Liver (tissue), 9 donors: ENCODE results near the gene KANK4. TPM values are rescaled to one million over a fixed set of nuclear protein-coding genes. Genes with fewer than 3 reads are reported as not detected.

ENCODE experiments used
- DNase-seq: peaks from one replicate; pipeline ENCODE4 v3.0.0-alpha.2; 2017; ENCODE audit warnings: low spot score
- H3K27ac ChIP-seq, 2 donors: one replicate each; pipeline ENCODE4 v1.7.0; 2013; ENCODE audit warnings: inconsistent platforms in 2 of 2, low read length in 2 of 2, control low read depth in 1 of 2, low read depth in 1 of 2, mild to moderate bottlenecking in 1 of 2
- H3K27me3 ChIP-seq, 4 donors: one replicate each; pipeline versions ENCODE4 v1.6.1 to v1.7.0; 2013; ENCODE audit warnings: low read length in 3 of 4, inconsistent platforms in 1 of 4, mild to moderate bottlenecking in 1 of 4, moderate library complexity in 1 of 4; ENCODE audit not compliant: control insufficient read depth in 4 of 4, insufficient read depth in 4 of 4
- H3K36me3 ChIP-seq, 4 donors: one replicate each; pipeline versions ENCODE4 v1.6.1 to v1.7.0; 2013; ENCODE audit warnings: low read length in 3 of 4, mild to moderate bottlenecking in 3 of 4, low read depth in 1 of 4, moderate library complexity in 1 of 4; ENCODE audit not compliant: control insufficient read depth in 4 of 4, insufficient read depth in 3 of 4
- H3K4me1 ChIP-seq, 4 donors: one replicate each; pipeline versions ENCODE4 v1.6.1 to v1.7.0; 2013; ENCODE audit warnings: low read length in 3 of 4, mild to moderate bottlenecking in 3 of 4, moderate library complexity in 1 of 4; ENCODE audit not compliant: control insufficient read depth in 4 of 4, insufficient read depth in 4 of 4
- H3K4me3 ChIP-seq, 3 donors: one replicate each; pipeline versions ENCODE4 v1.6.1 to v1.7.0; 2013; ENCODE audit warnings: low read length in 3 of 3, control low read depth in 1 of 3, low read depth in 1 of 3, mild to moderate bottlenecking in 1 of 3
- H3K9ac ChIP-seq, 2 donors: one replicate each; pipeline ENCODE4 v1.7.0; 2013; ENCODE audit warnings: low read length in 2 of 2, mild to moderate bottlenecking in 2 of 2, moderate library complexity in 2 of 2, control low read depth in 1 of 2, low read depth in 1 of 2
- H3K9me3 ChIP-seq, 4 donors: one replicate each; pipeline versions ENCODE4 v1.6.1 to v1.7.0; 2013; ENCODE audit warnings: low read length in 3 of 4; ENCODE audit not compliant: control insufficient read depth in 4 of 4
- ATF3 ChIP-seq: IDR thresholded peaks from 2 replicates; pipeline ENCODE4 v1.6.1; 2016; ENCODE audit warnings: antibody characterized with exemption
- EGR1 ChIP-seq, 2 donors: IDR thresholded peaks; 2 replicates each; pipeline ENCODE4 v1.6.1; 2016 to 2018; ENCODE audit warnings: antibody characterized with exemption in 2 of 2, low read depth in 2 of 2
- FOXA1 ChIP-seq: IDR thresholded peaks from 2 replicates; pipeline ENCODE4 v1.6.1; 2016; ENCODE audit warnings: antibody characterized with exemption
- FOXA2 ChIP-seq: IDR thresholded peaks from 2 replicates; pipeline ENCODE4 v1.6.1; 2016; ENCODE audit warnings: antibody characterized with exemption
- GABPA ChIP-seq, 2 donors: IDR thresholded peaks in 1 of 2; conservative IDR thresholded peaks in 1 of 2; 2 replicates each; pipeline ENCODE4 v1.6.1; 2016; ENCODE audit warnings: antibody characterized with exemption in 2 of 2, mild to moderate bottlenecking in 1 of 2, moderate library complexity in 1 of 2
- HNF4A ChIP-seq, 2 donors: conservative IDR thresholded peaks; 2 replicates each; pipeline ENCODE4 v1.6.1; 2016; ENCODE audit warnings: antibody characterized with exemption in 2 of 2, mild to moderate bottlenecking in 2 of 2
- HNF4G ChIP-seq: IDR thresholded peaks from 2 replicates; pipeline ENCODE4 v1.6.1; 2016; ENCODE audit warnings: antibody characterized with exemption
- JUND ChIP-seq, 2 donors: IDR thresholded peaks; 2 replicates each; pipeline ENCODE4 v1.6.1; 2016; ENCODE audit warnings: antibody characterized with exemption in 2 of 2
- NR2F2 ChIP-seq: IDR thresholded peaks from 2 replicates; pipeline ENCODE4 v1.6.1; 2016; ENCODE audit warnings: antibody characterized with exemption
- RAD21 ChIP-seq, 2 donors: IDR thresholded peaks; 2 replicates each; pipeline ENCODE4 v1.6.1; 2016; ENCODE audit warnings: antibody characterized with exemption in 2 of 2, mild to moderate bottlenecking in 2 of 2
- RXRA ChIP-seq, 2 donors: IDR thresholded peaks; 2 replicates each; pipeline ENCODE4 v1.6.1; 2017 to 2018; ENCODE audit warnings: antibody characterized with exemption in 2 of 2, mild to moderate bottlenecking in 1 of 2
- SP1 ChIP-seq: IDR thresholded peaks from 2 replicates; pipeline ENCODE4 v1.6.1; 2018; ENCODE audit warnings: antibody characterized with exemption, mild to moderate bottlenecking
- TAF1 ChIP-seq: conservative IDR thresholded peaks from 2 replicates; pipeline ENCODE4 v1.6.1; 2016; ENCODE audit warnings: antibody characterized with exemption, mild to moderate bottlenecking
- YY1 ChIP-seq: IDR thresholded peaks from 2 replicates; pipeline ENCODE4 v1.6.1; 2016; ENCODE audit warnings: antibody characterized with exemption, mild to moderate bottlenecking
- ZBTB33 ChIP-seq: IDR thresholded peaks from 2 replicates; pipeline ENCODE4 v1.6.1; 2016; ENCODE audit warnings: antibody characterized with exemption
- WGBS: extraction: QIAGEN DNeasy Blood & Tissue Kit; methylation state at CpG from one replicate; pipeline ENCODE4 v1.1.7; 2013; 5-methylcytosine and 5-hydroxymethylcytosine counted together
- polyA plus RNA-seq, 2 donors: library from polyadenylated mRNA; stranded (reverse) in 1 of 2; unstranded in 1 of 2; fragments of 200-250 nt in 1 of 2; fragments of >200 nt in 1 of 2; fragmentation: Nextera tagmentation in 1 of 2; extraction: Ambion mirVana in 1 of 2; gene quantifications; one replicate each; pipeline versions ENCODE4 v1.2.1 to v1.2.3, GENCODE V29; 2013 to 2015
- total RNA-seq, 2 donors: library from RNA; depleted of rRNA; stranded (reverse); fragments of >200 nt; gene quantifications; one replicate each; pipeline ENCODE4 v1.2.3, GENCODE V29; 2014
- TF ChIP-seq, protein P1 (sequence below): IDR thresholded peaks from 2 replicates; pipeline ENCODE4 v1.6.1; 2016; ENCODE audit warnings: antibody characterized with exemption
- TF ChIP-seq, protein P2 (sequence below): IDR thresholded peaks from 2 replicates; pipeline ENCODE4 v1.6.1; 2016; ENCODE audit warnings: antibody characterized with exemption, mild to moderate bottlenecking
- TF ChIP-seq, protein P3 (sequence below): fragments of 150-350 bp; IDR thresholded peaks from 2 replicates; pipeline ENCODE4 v1.5.1; 2017; ENCODE audit warnings: improper control_type of control experiment, low read depth, low read length; ENCODE audit not compliant: missing input control
- donor health status: healthy.
- donor health status: healthy.
- donor health status: healthy.
- donor health status: healthy.
- donor health status: healthy.

KANK4 gene
- total and polyA plus RNA-seq, 4 donors = 0.58 to 4.6 (median 1.1) TPM

GRCh38 chr1:62207187-62207586 is 112.0 kb downstream of the KANK4 start:
- WGBS = 88% methylated on average over 2 of the region's 2 CpGs
- Histone ChIP-seq H3K27me3 (no peaks in the 10 kb centered on the region), H3K36me3 (no peaks in the 10 kb centered on the region), H3K27ac (no peak overlapping the region), H3K4me1 (no peaks in the 10 kb centered on the region), H3K9ac (no peak overlapping the region), H3K4me3 (no peak overlapping the region), H3K9me3 (peaks cover 0 to 5% (median 3%) of the 10 kb centered on the region in 4 donors)
- DNase-seq = no peak
- TF ChIP-seq RXRA (IDR thresholded peaks at IDR 0.05) (no peak), SP1 (no peak), TAF1 (no peak), RAD21 (IDR thresholded peaks at IDR 0.05) (no peak), GABPA (IDR thresholded peaks at IDR 0.05 in 1 of 2, conservative IDR thresholded peaks at IDR 0.05 in 1 of 2) (no peak), HNF4A (conservative IDR thresholded peaks at IDR 0.05) (no peak), ZBTB33 (no peak), FOXA1 (no peak), YY1 (no peak), JUND (IDR thresholded peaks at IDR 0.05) (no peak), EGR1 (IDR thresholded peaks at IDR 0.05; ENCODE audit: low read depth in 2 of 2) (no peak), ATF3 (no peak)
- TF ChIP-seq, protein P1, sequence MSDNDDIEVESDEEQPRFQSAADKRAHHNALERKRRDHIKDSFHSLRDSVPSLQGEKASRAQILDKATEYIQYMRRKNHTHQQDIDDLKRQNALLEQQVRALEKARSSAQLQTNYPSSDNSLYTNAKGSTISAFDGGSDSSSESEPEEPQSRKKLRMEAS = no peak
- TF ChIP-seq, protein P2, sequence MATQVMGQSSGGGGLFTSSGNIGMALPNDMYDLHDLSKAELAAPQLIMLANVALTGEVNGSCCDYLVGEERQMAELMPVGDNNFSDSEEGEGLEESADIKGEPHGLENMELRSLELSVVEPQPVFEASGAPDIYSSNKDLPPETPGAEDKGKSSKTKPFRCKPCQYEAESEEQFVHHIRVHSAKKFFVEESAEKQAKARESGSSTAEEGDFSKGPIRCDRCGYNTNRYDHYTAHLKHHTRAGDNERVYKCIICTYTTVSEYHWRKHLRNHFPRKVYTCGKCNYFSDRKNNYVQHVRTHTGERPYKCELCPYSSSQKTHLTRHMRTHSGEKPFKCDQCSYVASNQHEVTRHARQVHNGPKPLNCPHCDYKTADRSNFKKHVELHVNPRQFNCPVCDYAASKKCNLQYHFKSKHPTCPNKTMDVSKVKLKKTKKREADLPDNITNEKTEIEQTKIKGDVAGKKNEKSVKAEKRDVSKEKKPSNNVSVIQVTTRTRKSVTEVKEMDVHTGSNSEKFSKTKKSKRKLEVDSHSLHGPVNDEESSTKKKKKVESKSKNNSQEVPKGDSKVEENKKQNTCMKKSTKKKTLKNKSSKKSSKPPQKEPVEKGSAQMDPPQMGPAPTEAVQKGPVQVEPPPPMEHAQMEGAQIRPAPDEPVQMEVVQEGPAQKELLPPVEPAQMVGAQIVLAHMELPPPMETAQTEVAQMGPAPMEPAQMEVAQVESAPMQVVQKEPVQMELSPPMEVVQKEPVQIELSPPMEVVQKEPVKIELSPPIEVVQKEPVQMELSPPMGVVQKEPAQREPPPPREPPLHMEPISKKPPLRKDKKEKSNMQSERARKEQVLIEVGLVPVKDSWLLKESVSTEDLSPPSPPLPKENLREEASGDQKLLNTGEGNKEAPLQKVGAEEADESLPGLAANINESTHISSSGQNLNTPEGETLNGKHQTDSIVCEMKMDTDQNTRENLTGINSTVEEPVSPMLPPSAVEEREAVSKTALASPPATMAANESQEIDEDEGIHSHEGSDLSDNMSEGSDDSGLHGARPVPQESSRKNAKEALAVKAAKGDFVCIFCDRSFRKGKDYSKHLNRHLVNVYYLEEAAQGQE = no peak

GRCh38 chr1:62198781-62199125 is 120.5 kb downstream of the KANK4 start:
- H3K4me3 ChIP-seq = no peak overlapping the region
- H3K9me3 ChIP-seq = no peaks in the 10 kb centered on the region
- peak; percentile 44 to 50 for TF ChIP-seq JUND (IDR thresholded peaks at IDR 0.05)
- TF ChIP-seq, protein P3, sequence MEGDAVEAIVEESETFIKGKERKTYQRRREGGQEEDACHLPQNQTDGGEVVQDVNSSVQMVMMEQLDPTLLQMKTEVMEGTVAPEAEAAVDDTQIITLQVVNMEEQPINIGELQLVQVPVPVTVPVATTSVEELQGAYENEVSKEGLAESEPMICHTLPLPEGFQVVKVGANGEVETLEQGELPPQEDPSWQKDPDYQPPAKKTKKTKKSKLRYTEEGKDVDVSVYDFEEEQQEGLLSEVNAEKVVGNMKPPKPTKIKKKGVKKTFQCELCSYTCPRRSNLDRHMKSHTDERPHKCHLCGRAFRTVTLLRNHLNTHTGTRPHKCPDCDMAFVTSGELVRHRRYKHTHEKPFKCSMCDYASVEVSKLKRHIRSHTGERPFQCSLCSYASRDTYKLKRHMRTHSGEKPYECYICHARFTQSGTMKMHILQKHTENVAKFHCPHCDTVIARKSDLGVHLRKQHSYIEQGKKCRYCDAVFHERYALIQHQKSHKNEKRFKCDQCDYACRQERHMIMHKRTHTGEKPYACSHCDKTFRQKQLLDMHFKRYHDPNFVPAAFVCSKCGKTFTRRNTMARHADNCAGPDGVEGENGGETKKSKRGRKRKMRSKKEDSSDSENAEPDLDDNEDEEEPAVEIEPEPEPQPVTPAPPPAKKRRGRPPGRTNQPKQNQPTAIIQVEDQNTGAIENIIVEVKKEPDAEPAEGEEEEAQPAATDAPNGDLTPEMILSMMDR = no peak
- no peak for TF ChIP-seq FOXA2
- TF ChIP-seq YY1 = peak; percentile 19
- TF ChIP-seq ATF3 = peak; percentile 62
- TF ChIP-seq TAF1 = no peak
- peak; percentile 36 for TF ChIP-seq SP1
- peak; percentile 60 to 68 for TF ChIP-seq RXRA (IDR thresholded peaks at IDR 0.05)
- TF ChIP-seq HNF4G = peak; percentile 18
- TF ChIP-seq HNF4A (conservative IDR thresholded peaks at IDR 0.05) = peak; percentile 72 to 77
- TF ChIP-seq FOXA1 = no peak
- TF ChIP-seq, protein P2 = no peak
- TF ChIP-seq NR2F2 = peak; percentile 27
- no peak for TF ChIP-seq GABPA (IDR thresholded peaks at IDR 0.05 in 1 of 2, conservative IDR thresholded peaks at IDR 0.05 in 1 of 2)
- no peaks in the 10 kb centered on the region for H3K27me3 ChIP-seq
- H3K4me1 ChIP-seq = peaks cover 6 to 11% (median 7%) of the 10 kb centered on the region in 4 donors
- no peak overlapping the region for H3K9ac ChIP-seq
- DNase-seq = no peak
- H3K27ac ChIP-seq = no peak overlapping the region
- no peaks in the 10 kb centered on the region for H3K36me3 ChIP-seq
- WGBS = 12% methylated on average over 3 of the region's 3 CpGs
